HS-5 (cell line): ENCODE measurements around the gene HS6ST1.

Source experiments
- DNase-seq: peaks from one replicate; pipeline ENCODE4 v3.0.0-alpha.2; 2012; ENCODE audit warnings: low read depth

HS6ST1 gene

DNA sequence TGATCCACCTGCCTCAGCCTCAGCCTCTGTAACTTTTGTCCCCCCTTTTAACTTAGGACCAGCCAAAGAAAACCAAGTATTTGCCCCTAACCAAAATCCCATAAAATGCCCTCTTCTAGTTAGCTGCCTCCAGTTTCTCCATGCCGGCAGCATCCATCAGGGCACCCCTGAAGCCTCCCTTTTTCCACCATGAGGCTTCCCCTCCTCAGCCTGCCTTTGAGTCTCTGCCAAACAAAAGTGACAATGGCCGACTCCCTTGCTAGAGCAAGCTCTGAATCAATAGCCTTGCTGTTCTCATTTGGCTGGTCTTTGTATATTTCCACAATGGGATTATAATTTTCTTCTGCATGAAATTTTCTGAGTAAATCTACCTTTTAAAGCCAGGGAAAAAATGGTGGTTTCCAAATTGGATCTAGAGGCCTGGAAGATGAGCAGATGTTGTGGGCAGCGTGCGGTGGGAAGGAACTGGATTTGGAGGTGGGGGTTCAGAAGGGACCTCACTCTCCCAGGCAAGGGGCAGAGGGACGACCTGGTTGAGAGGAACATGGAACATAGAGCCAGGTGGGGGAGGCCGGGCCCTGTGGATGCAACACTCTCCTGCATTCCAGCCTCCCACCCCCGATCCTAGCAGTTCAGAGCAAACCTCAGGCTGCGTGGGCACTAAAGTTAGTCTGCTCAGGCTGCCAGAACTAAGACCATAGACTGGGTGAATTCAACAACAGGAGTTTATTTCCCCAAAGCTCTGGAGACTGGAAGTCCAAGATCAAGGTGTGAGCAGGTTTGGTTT, 80.6 kb downstream of the HS6ST1 start:
- DNase-seq, result no peak

DNA sequence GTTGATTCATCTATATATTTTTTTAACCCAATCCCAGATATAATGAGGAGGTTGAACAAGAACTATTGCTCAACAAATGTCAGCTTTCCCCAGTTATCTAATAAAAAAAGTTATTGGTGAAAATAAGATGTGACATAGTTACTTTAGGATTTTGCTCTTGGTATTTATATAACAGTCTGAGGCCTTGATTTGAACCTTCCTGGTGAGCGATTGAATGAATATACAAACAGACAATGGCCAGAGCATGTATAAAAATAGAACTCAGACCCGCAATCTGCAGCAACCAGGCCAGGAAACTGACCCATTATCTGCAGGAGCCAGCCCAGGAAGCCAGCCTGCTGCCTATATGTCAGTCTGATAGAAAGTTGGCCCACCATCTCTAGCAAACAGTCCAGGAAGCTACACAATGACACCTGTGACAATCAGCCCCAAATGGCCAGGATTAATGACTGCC, 81.6 kb downstream of the HS6ST1 start:
- DNase-seq, result no peak

DNA sequence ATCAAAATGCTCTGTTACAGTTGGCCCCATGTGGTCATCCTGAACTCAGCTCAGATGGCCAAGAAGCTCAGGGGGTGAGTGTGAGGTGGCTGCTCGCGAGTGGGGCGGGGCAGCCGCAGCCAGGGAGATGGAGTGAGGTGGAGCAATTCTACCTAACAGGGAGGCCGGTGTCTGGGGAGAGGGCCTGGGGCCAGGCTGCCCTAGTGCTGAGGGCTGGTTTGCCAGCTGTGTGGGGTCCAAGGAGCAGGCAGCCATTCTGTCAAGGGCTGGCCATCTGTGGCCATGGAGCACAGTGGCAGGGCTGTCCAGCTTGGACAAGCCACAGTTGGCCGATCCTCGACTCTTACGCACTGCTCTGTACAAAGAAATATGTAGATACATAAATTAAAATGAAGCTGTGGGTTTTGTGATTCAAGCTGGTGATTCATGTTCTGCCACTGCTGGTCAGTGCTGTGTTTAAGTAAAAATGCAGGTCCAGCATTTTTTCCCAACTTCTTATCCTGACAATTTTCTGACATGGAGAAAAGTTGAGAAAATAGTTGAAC, 82.1 kb downstream of the HS6ST1 start:
- peak; percentile 64 for DNase-seq

DNA sequence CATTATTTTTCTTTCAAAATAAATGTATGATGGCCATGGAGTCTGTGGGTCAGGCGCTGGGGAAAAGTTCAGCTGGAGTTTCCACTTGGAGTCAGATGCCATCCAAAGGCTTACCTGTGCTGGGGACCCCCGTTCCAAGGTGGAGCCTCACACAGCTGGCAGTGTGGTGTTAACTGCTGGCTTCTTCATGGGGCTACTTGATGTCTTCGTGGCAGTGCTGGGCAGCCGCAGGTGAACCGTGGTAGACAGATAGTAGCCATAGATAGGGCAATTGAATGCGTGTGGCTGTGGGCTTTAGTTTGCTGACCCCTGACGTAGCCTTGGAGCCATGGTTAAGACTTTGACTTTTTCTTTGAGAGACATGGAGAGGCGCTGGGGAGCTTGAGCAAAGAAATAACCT, 83.1 kb downstream of the HS6ST1 start:
- no peak for DNase-seq

DNA sequence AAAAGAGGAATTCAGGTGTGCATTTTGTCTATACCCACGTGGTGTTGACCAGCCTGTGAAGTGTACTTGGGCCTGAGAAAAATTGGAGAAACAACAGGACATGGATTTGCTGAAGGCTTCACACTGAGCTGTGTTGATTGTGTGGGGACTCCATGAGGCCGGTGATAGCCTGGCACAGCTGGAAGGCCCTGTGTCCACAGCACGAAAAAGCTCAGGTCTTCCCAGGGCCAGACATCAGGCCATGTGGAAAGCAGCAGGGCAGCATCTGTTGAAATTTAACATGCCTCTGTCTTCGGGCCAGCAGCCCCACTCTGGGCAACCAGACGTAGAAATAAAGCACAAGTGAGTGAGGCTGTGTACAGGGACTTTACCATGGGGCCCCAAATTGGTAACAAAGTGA, 84.1 kb downstream of the HS6ST1 start:
- no peak for DNase-seq

DNA sequence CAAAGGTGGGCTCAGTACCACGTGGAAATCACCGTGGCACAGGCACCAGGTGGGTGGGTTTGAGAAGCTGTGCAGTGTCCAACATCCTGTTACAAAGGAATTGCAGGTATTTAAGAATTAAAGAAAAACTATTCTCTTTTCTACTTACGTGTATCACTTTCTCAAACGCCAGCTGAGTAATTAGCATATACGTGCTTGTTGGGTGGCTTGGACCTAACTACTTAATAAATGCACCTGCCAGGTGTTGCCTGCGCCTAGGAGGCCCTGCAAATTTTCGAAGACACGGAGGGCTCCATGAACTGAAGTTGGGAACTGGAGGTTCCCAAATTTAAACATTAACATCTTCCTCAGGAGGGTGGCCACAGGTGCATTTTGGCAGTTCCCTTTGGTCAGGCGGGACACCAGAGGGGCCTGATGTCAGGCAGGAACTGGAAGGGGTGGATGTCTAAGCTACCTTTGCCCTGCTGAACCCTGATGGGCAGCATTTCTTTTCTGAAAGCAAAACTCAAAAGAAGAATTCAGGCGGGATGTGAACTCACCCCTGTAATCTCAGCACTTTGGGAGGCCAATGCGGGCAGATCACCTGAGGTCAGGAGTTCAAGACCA, 84.8 kb downstream of the HS6ST1 start:
- DNase-seq, result peak; percentile 8

DNA sequence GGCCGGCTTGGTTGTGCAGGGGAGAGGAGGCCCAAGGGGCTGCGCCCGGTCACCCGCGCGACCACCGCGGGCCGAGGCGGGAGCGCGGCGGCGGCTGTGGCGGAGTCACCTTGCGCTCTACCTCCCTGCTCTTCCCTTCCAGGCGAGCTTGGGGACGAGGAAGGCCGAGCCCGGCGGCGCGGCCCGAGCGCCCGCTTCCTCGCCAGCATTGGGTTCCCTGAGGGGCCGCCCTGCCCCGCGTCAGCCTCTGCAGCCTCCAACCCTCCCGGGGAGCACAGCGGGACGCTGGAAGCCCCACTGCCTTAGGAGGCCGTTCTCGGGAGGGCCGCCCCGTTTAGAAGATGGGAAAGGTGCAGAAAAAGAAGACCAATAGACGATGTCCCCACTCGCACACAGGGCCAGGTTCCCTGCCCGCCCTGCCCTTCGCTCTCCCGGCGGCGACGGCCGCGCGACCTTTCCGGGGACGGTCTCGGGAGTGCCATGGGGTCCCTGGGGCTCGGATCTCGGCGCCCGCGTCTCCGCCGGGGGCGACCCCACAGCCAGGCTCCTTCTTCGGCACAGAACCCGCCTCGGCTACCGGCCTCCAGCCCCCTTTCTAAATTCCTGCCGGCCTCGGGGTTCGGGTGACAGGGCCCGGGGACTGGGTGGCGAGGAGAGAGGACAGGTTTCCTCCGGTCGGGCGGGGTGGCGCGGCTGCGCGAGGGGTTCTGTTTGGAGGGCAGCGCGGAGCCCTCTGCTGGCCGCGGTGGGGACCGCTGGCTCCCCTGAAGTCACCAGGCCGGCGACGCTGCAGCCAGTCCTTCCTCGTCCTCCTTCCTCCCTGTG, 85.5 kb downstream of the HS6ST1 start:
- peak; percentile 22 for DNase-seq

DNA sequence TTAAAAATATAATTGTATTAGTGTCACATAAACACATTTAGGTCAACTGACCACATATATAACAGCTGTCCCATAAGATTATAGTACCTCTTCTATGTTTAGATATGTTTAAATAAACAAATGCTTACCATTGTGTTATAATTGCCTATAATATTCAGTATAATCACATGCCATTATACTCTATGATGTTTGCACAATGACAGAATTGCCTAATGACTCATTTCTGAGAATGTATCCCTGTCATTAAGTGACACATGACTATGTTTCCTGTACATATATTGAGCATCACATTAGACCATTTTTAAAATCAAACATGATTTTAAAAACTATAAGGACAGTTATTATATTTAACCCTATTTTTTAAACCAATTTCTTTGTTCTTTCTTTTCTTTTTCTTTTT, 89.8 kb downstream of the HS6ST1 start:
- DNase-seq, result peak; percentile 19

DNA sequence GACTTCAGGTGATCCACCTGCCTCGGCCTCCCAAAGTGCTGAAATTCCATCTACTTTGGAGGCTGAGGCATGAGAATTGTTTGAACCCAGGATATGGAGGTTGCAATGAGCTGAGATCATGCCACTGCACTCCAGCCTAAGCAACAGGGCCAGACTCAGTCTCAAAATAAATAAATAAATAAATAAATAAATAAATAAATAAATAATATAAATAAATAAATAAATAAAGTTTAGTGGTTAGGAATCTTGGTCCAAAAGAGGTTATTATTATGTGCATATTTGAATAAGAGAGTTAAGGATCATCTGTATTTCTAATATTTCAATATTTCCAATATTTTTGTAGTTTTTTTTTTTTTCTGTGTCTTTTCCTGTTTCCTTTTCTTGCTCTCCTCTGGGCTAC, 90.8 kb downstream of the HS6ST1 start:
- DNase-seq, result no peak

DNA sequence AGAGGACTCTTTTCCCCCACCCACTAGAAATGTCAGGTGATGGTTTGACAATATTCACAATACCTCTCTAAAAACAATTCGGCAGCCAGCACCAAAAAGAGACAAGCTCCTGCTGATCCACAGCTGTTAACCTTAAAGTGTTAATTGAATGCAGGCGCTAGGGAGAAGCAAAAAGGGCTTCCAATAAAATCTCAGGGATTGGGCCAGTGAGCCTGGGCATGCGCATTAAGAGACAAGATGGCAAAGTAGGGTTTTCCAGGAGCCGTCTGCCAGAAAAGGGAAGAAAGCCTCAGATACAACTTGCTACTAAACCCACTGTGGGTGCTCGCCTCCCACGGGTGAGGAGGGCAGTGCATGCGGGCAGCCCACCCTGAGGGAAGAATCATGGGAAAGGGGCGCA, 98.8 kb downstream of the HS6ST1 start:
- DNase-seq, result no peak

DNA sequence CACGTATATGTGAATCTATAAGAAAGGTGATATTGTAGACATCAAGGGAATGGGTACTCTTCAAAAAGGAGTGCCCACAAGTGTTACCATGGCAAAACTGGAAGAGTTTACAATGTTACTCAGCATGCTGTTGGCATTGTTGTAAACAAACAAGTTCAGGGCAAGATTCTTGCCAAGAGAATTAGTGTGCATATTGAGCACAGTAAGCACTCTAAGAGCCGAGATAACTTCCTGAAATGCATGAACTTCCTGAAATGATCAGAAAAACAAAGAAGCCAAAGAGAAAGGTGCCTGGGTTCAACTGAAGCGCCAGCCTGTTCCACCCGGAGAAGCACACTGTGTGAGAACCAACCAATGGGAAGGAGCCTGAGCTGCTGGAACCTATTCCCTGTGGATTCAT, 101.0 kb downstream of the HS6ST1 start:
- no peak for DNase-seq

DNA sequence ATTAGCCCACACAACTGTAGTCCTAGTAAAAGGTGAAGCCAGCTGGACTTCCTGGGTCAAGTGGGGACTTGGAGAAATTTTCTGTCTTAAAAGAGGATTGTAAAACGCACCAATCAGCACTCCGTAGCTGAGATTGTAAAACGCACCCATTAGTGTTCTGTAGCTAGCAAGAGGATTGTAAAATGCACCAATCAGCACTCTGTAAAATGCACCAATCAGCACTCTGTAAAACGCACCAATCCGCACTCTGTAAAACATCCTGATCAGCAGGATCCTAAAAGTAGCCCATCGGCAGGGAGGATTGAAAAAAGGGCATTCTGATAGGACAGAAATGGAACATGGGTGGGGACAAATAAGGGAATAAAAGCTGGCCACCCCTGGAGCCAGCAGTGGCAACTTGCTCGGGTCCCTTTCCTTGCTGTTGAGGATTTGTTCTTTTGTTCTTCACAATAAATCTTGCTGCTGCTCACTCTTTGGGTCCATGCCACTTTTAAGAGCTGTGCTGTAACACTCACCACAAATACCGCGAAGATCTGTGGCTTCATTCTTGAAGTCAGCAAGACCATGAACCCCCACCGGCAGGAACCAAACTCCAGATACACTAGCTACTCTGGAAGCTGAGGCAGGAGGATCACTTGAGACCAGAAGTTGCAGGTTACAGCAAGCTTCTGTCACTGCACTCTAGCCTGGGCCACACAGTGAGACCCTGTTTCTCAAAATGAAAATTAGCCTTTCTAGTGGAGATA, 102.6 kb downstream of the HS6ST1 start:
- no peak for DNase-seq
